ENCODE results near the gene EPN1. TPM values are rescaled to one million over a fixed set of nuclear protein-coding genes. Genes with fewer than 3 reads are reported as not detected.
"Not testable (repeated sequence)": the region's sequence is repeated elsewhere in the genome, so short reads cannot be mapped to it uniquely, and the experiment has no call there.

Gene EPN1
- polyA plus RNA-seq, 6 donors from 2014 or later, result 1.0 to 28.9 (median 13.8) TPM

DNA sequence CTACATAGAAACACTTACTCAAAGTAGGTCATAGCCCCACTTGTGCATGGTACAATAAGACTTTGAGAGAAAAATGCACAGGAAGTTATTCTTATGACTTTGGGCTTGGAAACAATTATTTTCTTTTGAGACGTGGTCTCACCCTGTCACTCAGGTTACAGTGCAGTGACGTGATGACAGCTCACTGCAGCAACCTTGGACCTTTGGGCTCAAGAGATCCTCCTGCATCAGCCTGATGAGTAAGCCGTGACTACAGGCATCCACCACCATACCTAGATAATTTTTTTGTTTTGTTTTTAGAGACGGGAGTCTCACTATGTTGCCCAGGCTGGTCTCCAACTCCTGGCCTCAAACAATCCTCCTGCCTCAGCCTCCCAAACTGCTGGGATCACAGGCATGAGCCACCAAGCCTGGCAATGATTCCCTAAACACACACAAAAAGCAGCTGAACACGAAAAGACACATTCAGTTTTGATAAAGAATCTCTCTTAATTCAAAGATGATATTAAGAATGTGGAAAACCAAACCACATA lies 45.3 kb downstream of the EPN1 start:
- H3K27me3 Mint-ChIP-seq, result peaks cover 43 to 59% (median 49%) of the 10 kb centered on the region in 3 donors
- no peak overlapping the region for H3K4me3 Mint-ChIP-seq
- H3K36me3 Mint-ChIP-seq, result peaks cover 9 to 22% of the 10 kb centered on the region in 2 donors
- H3K9me3 Mint-ChIP-seq, result peaks cover 18 to 31% (median 22%) of the 10 kb centered on the region in 7 donors
- DNase-seq (no peak), ATAC-seq (ENCODE audit: low read depth in 2 of 2) (no peak)
- no peaks in the 10 kb centered on the region for H3K4me1 Mint-ChIP-seq
- H3K27ac Mint-ChIP-seq, result no peak overlapping the region

DNA sequence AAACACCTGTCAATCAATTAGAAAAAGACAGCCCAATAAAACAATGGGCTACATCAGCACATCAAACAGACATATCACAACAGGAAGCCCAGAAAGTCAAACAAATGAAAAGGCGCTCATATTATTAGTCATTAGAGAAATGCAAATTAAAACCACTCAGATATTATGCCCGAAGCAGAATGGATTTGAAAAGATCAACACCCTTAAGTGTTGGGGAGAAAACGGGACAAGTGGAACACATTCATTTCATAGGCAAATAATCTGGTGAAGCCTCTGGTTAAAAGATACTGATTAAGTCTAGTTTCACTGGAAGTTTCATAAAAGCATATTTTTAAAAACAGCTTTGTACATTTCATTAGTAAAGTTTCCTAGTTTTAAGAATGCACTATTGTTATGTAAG lies 45.8 kb downstream of the EPN1 start:
- no peak overlapping the region for H3K4me3 Mint-ChIP-seq
- no peaks in the 10 kb centered on the region for H3K4me1 Mint-ChIP-seq
- H3K9me3 Mint-ChIP-seq, result peaks cover 18 to 31% (median 22%) of the 10 kb centered on the region in 7 donors
- no peak overlapping the region for H3K27ac Mint-ChIP-seq
- ATAC-seq (ENCODE audit: low read depth in 2 of 2) (no peak), DNase-seq (no peak)
- peaks cover 43 to 63% (median 49%) of the 10 kb centered on the region in 3 donors for H3K27me3 Mint-ChIP-seq
- peaks cover 9 to 22% of the 10 kb centered on the region in 2 donors for H3K36me3 Mint-ChIP-seq

- Mint-ChIP-seq H3K4me3 (no peak overlapping the region), H3K27ac (peak overlapping the region in 2 of 6 donors; percentile 17 to 28), H3K27me3 (peaks cover 34 to 54% (median 49%) of the 10 kb centered on the region in 3 donors), H3K4me1 (no peaks in the 10 kb centered on the region), H3K36me3 (peaks cover 9 to 22% of the 10 kb centered on the region in 2 donors), H3K9me3 (peaks cover 18 to 31% (median 22%) of the 10 kb centered on the region in 7 donors)
- DNase-seq, result no peak
- ATAC-seq (ENCODE audit: low read depth in 2 of 2), result no peak
These were observed 48.5 kb downstream of the EPN1 start for GRCh38 chr19:55723491-55723890.

DNA sequence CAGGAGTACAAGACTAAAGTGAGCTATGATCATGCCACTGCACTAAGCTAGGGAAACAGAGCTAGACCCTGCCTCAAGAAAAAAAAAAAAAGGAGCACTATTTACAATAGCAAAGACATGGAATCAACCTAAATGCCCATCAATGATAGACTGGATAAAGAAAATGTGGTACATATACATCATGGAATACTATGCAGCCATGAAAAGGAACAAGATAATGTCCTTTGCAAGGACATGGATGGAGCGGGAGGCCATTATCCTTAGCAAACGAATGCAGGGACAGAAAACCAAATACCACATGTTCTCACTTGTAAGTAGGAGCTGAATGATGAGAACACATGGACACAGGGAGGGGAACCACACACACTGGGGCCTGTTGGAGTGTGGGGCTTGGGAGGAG lies 55.4 kb downstream of the EPN1 start:
- H3K27ac Mint-ChIP-seq, H3K4me3 Mint-ChIP-seq: not testable (repeated sequence)

DNA sequence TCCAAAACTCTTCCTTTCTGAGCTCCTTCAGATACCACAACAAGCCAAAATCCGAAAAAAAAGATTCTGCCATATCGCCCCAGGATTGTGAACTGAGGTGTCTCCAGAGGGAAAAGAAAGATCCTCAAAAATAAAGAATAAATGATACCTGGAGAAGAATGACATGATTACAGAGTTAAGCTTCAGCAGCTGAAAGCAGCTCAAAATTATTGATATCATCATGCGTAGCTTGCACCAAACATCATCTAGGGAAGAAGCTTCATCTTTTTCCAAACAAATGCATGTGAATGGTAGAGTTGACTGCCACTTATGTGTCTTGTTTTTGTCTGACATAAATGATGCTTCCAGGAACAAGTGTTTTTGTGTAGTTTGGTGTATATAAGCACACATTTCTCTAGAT lies 63.3 kb downstream of the EPN1 start, which contains the start of gene NLRP9:
TSS of gene NLRP9 (minus strand) at position 101 of the 400 bp plus-strand sequence. CDS start at position 73, 28 bp downstream.
- peak within 1 kb of the TSS in 1 of 8 donors; percentile 35 for H3K4me3 Mint-ChIP-seq
- H3K9me3 Mint-ChIP-seq, result peaks cover 0 to 2% (median 0%) of the 10 kb centered on the region in 7 donors
- H3K27me3 Mint-ChIP-seq, result peaks cover 6 to 15% (median 11%) of the 10 kb centered on the region in 3 donors
- DNase-seq (no peak), ATAC-seq (ENCODE audit: low read depth in 2 of 2) (no peak)
- no peaks in the 10 kb centered on the region for H3K4me1 Mint-ChIP-seq
- H3K27ac Mint-ChIP-seq, result no peak within 1 kb of the TSS
- no peaks in the 10 kb centered on the region for H3K36me3 Mint-ChIP-seq

More for the DNA sequence above, 55.4 kb downstream of the EPN1 start:
- H3K36me3 Mint-ChIP-seq; ATAC-seq (ENCODE audit: low read depth in 2 of 2); DNase-seq; H3K4me1 Mint-ChIP-seq: not testable (repeated sequence)
- Mint-ChIP-seq H3K9me3 (peaks cover 0 to 14% (median 4%) of the 10 kb centered on the region in 7 donors), H3K27me3 (peaks cover 7 to 22% (median 15%) of the 10 kb centered on the region in 3 donors)

- Mint-ChIP-seq H3K36me3 (no peaks in the 10 kb centered on the region), H3K4me1 (no peaks in the 10 kb centered on the region), H3K27me3 (peaks cover 6 to 15% (median 8%) of the 10 kb centered on the region in 3 donors), H3K4me3 (peak overlapping the region in 1 of 8 donors; percentile 11), H3K9me3 (peaks cover 0 to 4% (median 0%) of the 10 kb centered on the region in 7 donors), H3K27ac (no peak overlapping the region)
- ATAC-seq (ENCODE audit: low read depth in 2 of 2) (no peak), DNase-seq (no peak)
These were observed 75.7 kb downstream of the EPN1 start for GRCh38 chr19:55750715-55751114.

GRCh38 chr19:55753401-55753800 lies 78.4 kb downstream of the EPN1 start:
- no peak for DNase-seq
- ATAC-seq (ENCODE audit: low read depth in 2 of 2), result no peak
- H3K9me3 Mint-ChIP-seq, result peaks cover 0 to 8% (median 3%) of the 10 kb centered on the region in 7 donors
- H3K27me3 Mint-ChIP-seq, result peaks cover 8 to 24% (median 11%) of the 10 kb centered on the region in 3 donors
- no peaks in the 10 kb centered on the region for H3K4me1 Mint-ChIP-seq
- H3K27ac Mint-ChIP-seq, result no peak overlapping the region
- H3K36me3 Mint-ChIP-seq, result no peaks in the 10 kb centered on the region
- no peak overlapping the region for H3K4me3 Mint-ChIP-seq

GRCh38 chr19:55756808-55757207 lies 81.8 kb downstream of the EPN1 start:
- H3K27me3 Mint-ChIP-seq, result peaks cover 14 to 39% (median 20%) of the 10 kb centered on the region in 3 donors

GRCh38 chr19:55758797-55759196 lies 83.8 kb downstream of the EPN1 start, which contains the start of gene RFPL4A:
Gene RFPL4A, plus strand, starts transcription at chr19:55759097. Its CDS starts 2,704 bp downstream, at chr19:55761801.
- Mint-ChIP-seq H3K9me3 (peaks cover 0 to 15% (median 3%) of the 10 kb centered on the region in 7 donors), H3K27me3 (peaks cover 14 to 31% (median 15%) of the 10 kb centered on the region in 3 donors)
- H3K27ac Mint-ChIP-seq; H3K4me1 Mint-ChIP-seq; ATAC-seq (ENCODE audit: low read depth in 2 of 2); H3K4me3 Mint-ChIP-seq; H3K36me3 Mint-ChIP-seq; DNase-seq: not testable (repeated sequence)

More at GRCh38 chr19:55756808-55757207, 81.8 kb downstream of the EPN1 start:
- H3K4me1 Mint-ChIP-seq; ATAC-seq (ENCODE audit: low read depth in 2 of 2); H3K27ac Mint-ChIP-seq; H3K4me3 Mint-ChIP-seq; DNase-seq; H3K36me3 Mint-ChIP-seq: not testable (repeated sequence)
- peaks cover 0 to 15% (median 3%) of the 10 kb centered on the region in 7 donors for H3K9me3 Mint-ChIP-seq

Other genes starting within 250 kb of the EPN1 start
- gene SHISA7, start 231.9 kb upstream of the EPN1 start, polyA plus RNA-seq (ENCODE audit: low read depth in 6 of 6), result not detected
- gene ISOC2, start 213.6 kb upstream of the EPN1 start, polyA plus RNA-seq (ENCODE audit: low read depth in 6 of 6), result 10 to 100 TPM; 21.8 to 57.9 (median 28.0) TPM
- gene C19orf85, start 210.5 kb upstream of the EPN1 start, polyA plus RNA-seq (ENCODE audit: low read depth in 6 of 6), result not detected
- gene ZNF628, start 198.6 kb upstream of the EPN1 start, polyA plus RNA-seq (ENCODE audit: low read depth in 6 of 6), result 1 to 10 TPM in 2 of 6 donors, under 1 TPM in 3, not detected in 1; 0.16 to 2.2 (median 0.94) TPM
- 1 to 10 TPM; 3.4 to 7.5 (median 4.8) TPM for gene NAT14, start 190.0 kb upstream of the EPN1 start, polyA plus RNA-seq (ENCODE audit: low read depth in 6 of 6)
- gene SSC5D, start 186.8 kb upstream of the EPN1 start, polyA plus RNA-seq (ENCODE audit: low read depth in 6 of 6), result under 1 TPM in 4 of 6 donors, not detected in 2; 0.05 to 0.11 (median 0.09) TPM
- gene SBK2, start 138.1 kb upstream of the EPN1 start, polyA plus RNA-seq (ENCODE audit: low read depth in 6 of 6), result not detected
- gene SBK3, start 129.7 kb upstream of the EPN1 start, polyA plus RNA-seq (ENCODE audit: low read depth in 6 of 6), result not detected
- gene ZNF579, start 94.4 kb upstream of the EPN1 start, polyA plus RNA-seq (ENCODE audit: low read depth in 6 of 6), result under 1 TPM; 0.13 to 0.85 (median 0.40) TPM
- gene FIZ1, start 75.7 kb upstream of the EPN1 start, polyA plus RNA-seq (ENCODE audit: low read depth in 6 of 6), result 1 to 10 TPM; 2.3 to 5.2 (median 3.2) TPM
- 10 to 100 TPM; 25.1 to 42.1 (median 37.1) TPM for gene ZNF524, start 74.9 kb upstream of the EPN1 start, polyA plus RNA-seq (ENCODE audit: low read depth in 6 of 6)
- under 1 TPM in 4 of 6 donors, not detected in 2; 0.12 to 0.60 (median 0.18) TPM for gene ZNF865, start 69.6 kb upstream of the EPN1 start, polyA plus RNA-seq (ENCODE audit: low read depth in 6 of 6)
- 1 to 10 TPM in 4 of 6 donors, under 1 TPM in 1, not detected in 1; 0.95 to 3.5 (median 2.7) TPM for gene ZNF784, start 50.7 kb upstream of the EPN1 start, polyA plus RNA-seq (ENCODE audit: low read depth in 6 of 6)
- gene ZNF580, start 34.2 kb upstream of the EPN1 start, polyA plus RNA-seq (ENCODE audit: low read depth in 6 of 6), result 10 to 100 TPM; 28.4 to 54.2 (median 31.5) TPM
- gene ZNF581, start 31.6 kb upstream of the EPN1 start, polyA plus RNA-seq (ENCODE audit: low read depth in 6 of 6), result 10 to 100 TPM; 60.7 to 82.8 (median 65.4) TPM
- gene CCDC106, start 27.0 kb upstream of the EPN1 start, polyA plus RNA-seq (ENCODE audit: low read depth in 6 of 6), result 10 to 100 TPM in 3 of 6 donors, 1 to 10 TPM in 3; 8.1 to 13.0 (median 9.7) TPM
- gene U2AF2, start 20.2 kb upstream of the EPN1 start, polyA plus RNA-seq (ENCODE audit: low read depth in 6 of 6), result 10 to 100 TPM in 3 of 6 donors, 1 to 10 TPM in 3; 3.2 to 13.7 (median 9.3) TPM
- gene NLRP9, start 63.2 kb downstream of the EPN1 start, polyA plus RNA-seq (ENCODE audit: low read depth in 6 of 6), result not detected
- gene RFPL4A, start 83.9 kb downstream of the EPN1 start, polyA plus RNA-seq (ENCODE audit: low read depth in 6 of 6), result not detected
- gene RFPL4AL1, start 93.9 kb downstream of the EPN1 start, polyA plus RNA-seq (ENCODE audit: low read depth in 6 of 6), result not detected
- under 1 TPM in 2 of 6 donors, not detected in 4; 0.08 to 0.16 TPM for gene NLRP11, start 156.8 kb downstream of the EPN1 start, polyA plus RNA-seq (ENCODE audit: low read depth in 6 of 6)
- gene NLRP4, start 161.3 kb downstream of the EPN1 start, polyA plus RNA-seq (ENCODE audit: low read depth in 6 of 6), result 1 to 10 TPM in 1 of 6 donors, under 1 TPM in 4, not detected in 1; 0.41 to 1.2 (median 0.76) TPM

Data from naive B cell (primary cell).